ENCODE data around the gene CNGA2.
"Not testable (repeated sequence)": the region's sequence is repeated elsewhere in the genome, so short reads cannot be mapped to it uniquely, and the experiment has no call there.

Gene CNGA2

GRCh38 chrX:151734446-151734845 is at the start of gene CNGA2:
TSS of gene CNGA2 (plus strand) at chrX:151734746. CDS start at chrX:151738484, 3,738 bp downstream.
- no peak for DNase-seq (ENCODE audit: low spot score)

- DNase-seq (ENCODE audit: low spot score), result no peak
These were observed 46.9 kb upstream of the CNGA2 start for GRCh38 chrX:151687635-151688034.

GRCh38 chrX:151688695-151689094 is 45.9 kb upstream of the CNGA2 start:
- no peak for DNase-seq (ENCODE audit: low spot score)

- no peak for DNase-seq (ENCODE audit: low spot score)
These were observed 41.7 kb upstream of the CNGA2 start for GRCh38 chrX:151692825-151693224.

GRCh38 chrX:151694121-151694520 is 40.4 kb upstream of the CNGA2 start:
- DNase-seq (ENCODE audit: low spot score), result no peak

- no peak for DNase-seq (ENCODE audit: low spot score)
These were observed 39.6 kb upstream of the CNGA2 start, which contains the start of gene PRRG3 for GRCh38 chrX:151694661-151695582. TSS of gene PRRG3 (plus strand) at chrX:151695458. CDS start at chrX:151698815, 3,357 bp downstream.

GRCh38 chrX:151695583-151696340 is 38.8 kb upstream of the CNGA2 start:
- no peak for DNase-seq (ENCODE audit: low spot score)

GRCh38 chrX:151697082-151697481 is 37.5 kb upstream of the CNGA2 start:
- not testable (repeated sequence) for DNase-seq (ENCODE audit: low spot score)

- no peak for DNase-seq (ENCODE audit: low spot score)
These were observed 37.0 kb upstream of the CNGA2 start for GRCh38 chrX:151697522-151697921.

GRCh38 chrX:151698485-151698884 is 36.1 kb upstream of the CNGA2 start:
- no peak for DNase-seq (ENCODE audit: low spot score)

- DNase-seq (ENCODE audit: low spot score), result no peak
These were observed 34.8 kb upstream of the CNGA2 start for GRCh38 chrX:151699746-151700145.

GRCh38 chrX:151700581-151700980 is 34.0 kb upstream of the CNGA2 start:
- DNase-seq (ENCODE audit: low spot score), result no peak

- no peak for DNase-seq (ENCODE audit: low spot score)
These were observed 33.5 kb upstream of the CNGA2 start for GRCh38 chrX:151701071-151701470.

GRCh38 chrX:151701531-151701930 is 33.0 kb upstream of the CNGA2 start:
- no peak for DNase-seq (ENCODE audit: low spot score)

- no peak for DNase-seq (ENCODE audit: low spot score)
These were observed 32.4 kb upstream of the CNGA2 start for GRCh38 chrX:151702026-151702714.

- no peak for DNase-seq (ENCODE audit: low spot score)
These were observed 31.7 kb upstream of the CNGA2 start for GRCh38 chrX:151702741-151703340.

- DNase-seq (ENCODE audit: low spot score), result no peak
These were observed 31.1 kb upstream of the CNGA2 start for GRCh38 chrX:151703487-151703886.

- no peak for DNase-seq (ENCODE audit: low spot score)
These were observed 30.4 kb upstream of the CNGA2 start for GRCh38 chrX:151704041-151704663.

GRCh38 chrX:151708821-151709220 is 25.7 kb upstream of the CNGA2 start:
- no peak for DNase-seq (ENCODE audit: low spot score)

- no peak for DNase-seq (ENCODE audit: low spot score)
These were observed 24.1 kb upstream of the CNGA2 start for GRCh38 chrX:151710457-151710856.

GRCh38 chrX:151711154-151711553 is 23.4 kb upstream of the CNGA2 start:
- DNase-seq (ENCODE audit: low spot score), result no peak

Measured in D341Med (cell line).